Measurements from ENCODE around the gene SPX.

SPX gene

GRCh38 chr12:21539797-21540196 lies 13.7 kb downstream of the SPX start:
- no peak for DNase-seq

GRCh38 chr12:21541773-21542172 lies 15.7 kb downstream of the SPX start:
- no peak for DNase-seq

GRCh38 chr12:21542403-21542802 lies 16.3 kb downstream of the SPX start:
- DNase-seq, result no peak

- no peak for DNase-seq
Measured at GRCh38 chr12:21543151-21543550, 17.1 kb downstream of the SPX start.

- DNase-seq, result no peak
Measured at GRCh38 chr12:21545557-21545956, 19.5 kb downstream of the SPX start.

- no peak for DNase-seq
Measured at GRCh38 chr12:21546716-21547115, 20.6 kb downstream of the SPX start.

GRCh38 chr12:21547437-21547836 lies 21.3 kb downstream of the SPX start:
- DNase-seq, result no peak

GRCh38 chr12:21551841-21552465 lies 25.9 kb downstream of the SPX start:
- DNase-seq, result no peak

GRCh38 chr12:21552635-21553328 lies 26.7 kb downstream of the SPX start:
- DNase-seq, result no peak

GRCh38 chr12:21553329-21553675 lies 27.2 kb downstream of the SPX start:
- no peak for DNase-seq

- DNase-seq, result no peak
Measured at GRCh38 chr12:21558100-21558679, 32.1 kb downstream of the SPX start.

- no peak for DNase-seq
Measured at GRCh38 chr12:21559855-21560569, 33.9 kb downstream of the SPX start.

- DNase-seq, result no peak
Measured at GRCh38 chr12:21561158-21561557, 35.1 kb downstream of the SPX start.

GRCh38 chr12:21562859-21563258 lies 36.8 kb downstream of the SPX start:
- no peak for DNase-seq

- no peak for DNase-seq
Measured at GRCh38 chr12:21566223-21566906, 40.3 kb downstream of the SPX start.

GRCh38 chr12:21566907-21567394 lies 40.9 kb downstream of the SPX start:
- DNase-seq, result no peak

- DNase-seq, result no peak
Measured at GRCh38 chr12:21568115-21568514, 42.0 kb downstream of the SPX start.

- no peak for DNase-seq
Measured at GRCh38 chr12:21571046-21571445, 45.0 kb downstream of the SPX start.

- no peak for DNase-seq
Measured at GRCh38 chr12:21573733-21574358, 47.8 kb downstream of the SPX start.

- no peak for DNase-seq
Measured at GRCh38 chr12:21576431-21576830, 50.3 kb downstream of the SPX start.

- DNase-seq, result no peak
Measured at GRCh38 chr12:21577516-21577915, 51.4 kb downstream of the SPX start.

- DNase-seq, result no peak
Measured at GRCh38 chr12:21580748-21581516, 54.8 kb downstream of the SPX start.
